Gastroesophageal sphincter (tissue), 2 donors: ENCODE results near the gene CACNA2D3.

ENCODE experiments used
- POLR2A ChIP-seq, 2 donors: fragments of 450-650 bp; IDR thresholded peaks; one replicate each; pipeline ENCODE4 v1.6.1; 2017; ENCODE audit warnings: antibody characterized with exemption in 2 of 2, mild to moderate bottlenecking in 2 of 2, moderate library complexity in 1 of 2
- POLR2AphosphoS5 ChIP-seq: sonication (generic); formaldehyde crosslinking; IDR thresholded peaks from one replicate; pipeline ENCODE4 v1.6.1; 2017; ENCODE audit warnings: antibody characterized with exemption

DNA sequence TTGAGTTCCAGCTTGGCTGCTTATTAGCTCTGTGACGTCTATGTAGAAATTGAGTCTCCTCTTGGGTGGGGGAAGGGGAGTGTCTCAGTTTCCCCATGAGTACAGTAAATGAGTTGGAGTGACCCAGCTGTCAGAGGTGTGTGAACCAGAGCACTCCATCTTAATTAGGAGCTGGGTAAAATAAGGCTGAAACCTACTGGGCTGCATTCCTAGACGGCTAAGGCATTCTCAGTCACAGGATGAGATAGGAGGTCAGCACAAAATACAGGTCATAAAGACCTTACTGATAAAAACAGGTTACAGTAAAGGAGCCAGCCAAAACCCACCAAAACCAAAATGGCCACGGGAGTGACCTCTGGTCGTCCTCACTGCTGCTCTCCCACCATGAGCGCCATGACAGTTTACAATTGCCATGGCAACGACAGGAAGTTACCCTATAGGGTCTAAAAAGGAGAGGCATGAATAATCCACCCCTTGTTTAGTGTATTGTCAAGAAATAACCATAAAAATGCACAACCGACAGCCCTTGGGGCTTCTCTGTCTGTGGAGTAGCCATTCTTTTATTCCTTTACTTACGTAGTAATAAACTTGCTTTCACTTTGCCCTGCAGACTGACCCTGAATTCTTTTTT lies 222.4 kb downstream of the CACNA2D3 start:
- TF ChIP-seq POLR2A (IDR thresholded peaks at IDR 0.05) (no peak), POLR2AphosphoS5 (no peak)
